ENCODE data around the gene CDH13.

Gene CDH13

DNA sequence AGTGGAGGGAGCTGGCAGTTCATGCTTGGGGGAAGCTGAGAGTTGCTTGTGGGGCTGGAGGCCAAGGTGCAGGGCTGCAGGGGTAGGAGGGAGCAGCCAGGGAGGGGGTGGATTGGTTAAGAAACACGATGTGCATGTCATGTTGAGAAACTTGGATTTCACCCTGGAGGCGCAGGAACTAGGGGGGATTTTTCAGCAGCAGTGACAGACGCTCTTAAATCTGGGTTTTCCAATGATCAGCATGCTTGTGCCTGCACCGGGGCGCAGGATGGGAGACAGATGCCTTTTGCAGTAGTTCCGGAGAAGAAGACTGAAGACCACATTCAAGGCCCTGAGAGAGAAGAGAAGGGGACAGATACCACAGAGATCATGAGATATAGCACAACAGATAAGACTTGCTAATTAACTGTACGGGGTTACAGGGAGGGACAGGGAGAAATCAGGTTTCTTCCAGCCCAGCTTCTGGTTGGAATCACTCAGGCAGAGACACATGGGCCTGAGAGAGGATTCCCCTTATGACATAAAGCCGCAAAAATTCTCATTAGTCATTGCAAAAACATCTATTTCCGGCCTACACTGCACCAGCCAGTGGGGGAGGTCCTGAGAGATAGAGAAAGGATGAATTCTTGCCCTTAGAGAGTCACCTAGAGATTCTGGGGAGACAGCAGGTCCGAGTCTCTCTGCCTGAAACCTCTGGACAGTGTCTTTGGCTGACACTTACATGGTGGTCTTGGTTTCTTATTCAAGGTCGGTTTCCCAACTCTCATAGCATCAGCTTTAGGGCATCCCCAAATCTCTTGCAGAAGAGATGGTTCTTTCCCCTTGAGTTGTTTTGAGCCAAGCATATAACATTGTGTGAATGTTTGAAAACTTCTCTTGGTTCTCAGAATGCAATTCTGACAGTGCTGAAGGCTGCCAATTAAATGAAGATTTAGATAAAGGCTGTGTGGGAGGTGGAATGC, 27.1 kb downstream of the CDH13 start:
- no peak for DNase-seq

DNA sequence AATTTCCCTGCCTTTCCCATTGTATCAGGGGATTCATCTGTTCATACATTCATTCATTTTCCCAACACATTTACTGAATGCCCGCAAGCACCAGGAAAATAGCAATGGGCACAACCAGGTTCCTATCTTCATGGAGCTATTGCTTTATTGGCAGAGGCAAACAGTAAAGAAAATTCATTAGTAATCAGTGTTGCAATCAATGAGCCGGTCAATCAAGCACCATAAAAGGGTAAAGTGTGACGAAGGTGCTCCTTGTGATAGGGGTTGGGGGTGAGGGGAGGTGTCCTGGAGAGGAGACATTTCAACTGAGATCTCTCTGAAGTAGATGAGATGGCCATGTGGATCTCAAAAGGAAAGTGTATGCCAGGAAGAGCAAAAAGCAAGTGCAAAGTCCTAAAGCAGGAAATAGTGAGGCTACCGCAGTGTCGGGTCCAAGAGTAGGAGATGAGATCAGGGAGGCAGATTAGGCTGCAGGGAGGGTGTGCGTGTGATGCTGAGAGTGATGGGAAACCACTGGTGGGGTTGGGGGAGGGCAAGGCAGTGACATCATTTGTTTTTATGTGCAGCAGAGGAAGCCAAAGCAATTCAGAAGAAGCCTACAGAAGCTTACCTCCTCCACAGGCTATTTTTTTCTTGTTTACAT, 28.4 kb downstream of the CDH13 start:
- DNase-seq, result no peak

GRCh38 chr16:82655720-82656490, 29.1 kb downstream of the CDH13 start:
- DNase-seq, result no peak

DNA sequence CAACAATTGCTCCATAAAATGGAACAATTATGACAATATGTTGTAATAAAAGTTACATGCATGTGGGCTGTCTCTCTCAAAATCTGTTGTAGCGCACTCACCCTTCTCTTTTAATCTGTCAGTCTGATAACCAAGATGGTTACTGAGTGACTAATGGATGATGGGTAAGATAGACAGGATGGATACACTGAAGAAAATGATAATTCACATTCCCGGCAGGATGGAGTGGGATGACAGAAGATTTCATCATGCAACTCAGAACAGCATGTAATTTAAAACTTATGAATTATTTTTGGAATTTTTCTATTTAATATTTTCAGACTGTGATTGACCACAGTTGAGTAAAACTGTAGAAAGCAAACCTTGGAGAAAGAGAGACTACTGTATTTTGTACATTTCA, 30.5 kb downstream of the CDH13 start:
- DNase-seq, result no peak

- no peak for DNase-seq
These were observed 31.0 kb downstream of the CDH13 start for GRCh38 chr16:82657786-82658185.

GRCh38 chr16:82658796-82659195, 32.0 kb downstream of the CDH13 start:
- DNase-seq, result no peak

GRCh38 chr16:82660075-82660645, 33.4 kb downstream of the CDH13 start:
- DNase-seq, result no peak

GRCh38 chr16:82660966-82661365, 34.2 kb downstream of the CDH13 start:
- no peak for DNase-seq

GRCh38 chr16:82664181-82664580, 37.4 kb downstream of the CDH13 start:
- DNase-seq, result no peak

- DNase-seq, result no peak
These were observed 38.3 kb downstream of the CDH13 start for GRCh38 chr16:82665025-82665424.

- no peak for DNase-seq
These were observed 40.7 kb downstream of the CDH13 start for GRCh38 chr16:82667437-82667836.

- no peak for DNase-seq
These were observed 41.3 kb downstream of the CDH13 start for GRCh38 chr16:82668094-82668493.

DNA sequence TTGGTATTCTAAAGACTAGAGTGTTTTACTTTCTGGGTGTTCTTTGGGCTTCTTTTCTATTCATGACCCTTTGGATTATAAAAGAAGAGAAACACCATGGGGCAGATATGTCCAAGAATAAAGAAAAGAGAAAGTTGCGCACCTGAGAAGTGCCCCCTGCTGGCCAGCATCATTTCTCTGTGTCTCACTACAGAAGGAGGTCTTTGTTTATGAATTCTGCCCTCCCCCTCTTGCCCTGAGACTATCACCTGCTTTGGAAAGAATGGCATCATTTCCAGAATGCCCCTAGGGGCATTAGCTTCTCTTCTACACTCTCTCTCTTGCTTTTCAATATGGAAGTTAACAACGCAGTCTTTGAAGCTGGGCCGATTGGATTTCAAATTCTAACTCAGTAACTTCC, 45.0 kb downstream of the CDH13 start:
- no peak for DNase-seq

- no peak for DNase-seq
These were observed 45.9 kb downstream of the CDH13 start for GRCh38 chr16:82672676-82673075.

DNA sequence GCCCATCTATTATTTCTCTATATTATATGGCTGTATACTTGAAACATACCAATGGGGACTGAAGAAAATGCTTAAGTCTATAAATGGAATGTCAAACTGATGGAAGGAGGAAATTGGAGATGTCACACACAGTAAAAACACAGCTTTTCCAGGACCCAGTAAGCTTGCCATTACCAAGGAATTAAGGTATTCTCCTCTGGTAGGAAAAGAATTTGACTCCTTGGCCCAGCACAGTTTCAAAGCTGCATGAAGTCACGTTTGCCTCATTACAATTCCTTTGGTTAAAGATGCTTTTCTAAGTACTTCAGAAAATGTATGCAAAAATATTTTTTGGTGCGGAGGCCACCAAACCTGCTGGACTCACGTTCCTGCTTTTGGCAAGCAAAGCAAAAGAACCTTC, 48.5 kb downstream of the CDH13 start:
- no peak for DNase-seq

GRCh38 chr16:82681592-82681991, 54.8 kb downstream of the CDH13 start:
- no peak for DNase-seq

- no peak for DNase-seq
These were observed 56.0 kb downstream of the CDH13 start for GRCh38 chr16:82682767-82683166.

DNA sequence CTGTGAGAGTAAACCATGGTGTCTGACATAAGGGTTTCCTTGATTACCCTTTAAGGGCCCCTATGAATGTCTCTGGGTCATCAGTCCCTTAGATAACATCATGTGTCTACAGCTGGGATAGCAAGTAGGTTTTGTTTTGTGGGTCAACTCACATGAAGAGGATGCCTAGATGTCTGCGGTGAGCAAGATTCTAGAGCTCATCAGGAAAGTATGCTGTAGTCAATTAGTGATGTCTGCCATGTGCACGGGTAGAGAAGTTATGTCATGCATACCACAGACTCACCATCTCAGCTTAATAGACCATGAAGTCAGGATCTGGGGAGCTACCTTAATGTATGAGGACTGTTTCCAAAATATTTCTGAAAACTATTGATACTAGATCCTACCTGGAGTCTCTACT, 57.5 kb downstream of the CDH13 start:
- no peak for DNase-seq

DNA sequence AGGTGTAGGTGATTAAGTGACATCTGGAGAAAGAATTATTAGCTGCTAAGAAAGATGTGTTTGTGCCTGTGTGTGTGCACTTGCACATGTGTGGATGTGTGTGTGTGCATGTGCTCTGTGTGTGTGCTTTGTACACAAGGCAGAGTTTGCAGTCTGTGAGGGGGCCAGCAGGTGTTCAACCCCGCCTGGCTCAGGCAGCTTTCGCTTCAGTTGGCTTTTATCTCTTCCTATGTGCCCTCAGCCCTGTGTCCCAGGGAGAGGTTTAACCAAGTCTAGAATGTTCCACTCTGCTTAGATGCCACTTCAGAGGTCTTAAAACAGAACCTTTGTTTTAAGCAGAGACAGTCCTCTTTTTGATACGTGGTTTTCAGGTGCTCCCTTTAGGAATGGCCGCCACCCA, 58.8 kb downstream of the CDH13 start:
- DNase-seq, result no peak

DNA sequence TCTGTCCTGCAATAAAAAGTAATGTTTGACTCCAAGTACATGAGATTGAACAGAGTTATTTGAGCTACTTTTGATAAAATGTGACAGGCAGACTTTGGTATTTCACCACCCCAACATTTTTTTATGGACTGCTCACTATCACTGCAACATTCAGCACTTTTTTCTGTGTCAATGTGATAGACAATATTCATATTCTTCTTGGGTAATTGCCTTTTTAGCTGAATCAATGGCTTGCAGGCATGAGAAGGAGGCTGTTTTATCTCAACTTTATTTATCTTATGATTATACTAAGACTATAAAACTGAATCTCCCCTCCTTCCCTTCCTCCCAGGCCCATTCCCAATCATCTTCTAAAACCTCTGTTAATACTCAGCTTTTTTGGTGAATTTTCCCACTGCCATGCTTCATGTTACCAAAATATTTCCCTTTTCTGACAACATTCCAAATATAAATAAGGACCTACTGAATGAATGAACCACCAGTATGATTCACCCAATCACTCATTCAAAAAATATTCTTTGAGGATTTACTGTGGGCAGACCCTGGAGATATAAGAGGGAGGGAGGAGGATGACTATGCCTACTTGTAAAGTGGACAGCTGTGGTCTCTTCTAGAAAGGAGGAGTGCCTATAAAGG, 67.6 kb downstream of the CDH13 start:
- DNase-seq, result no peak

GRCh38 chr16:82695806-82696205, 69.0 kb downstream of the CDH13 start:
- DNase-seq, result no peak

- no peak for DNase-seq
These were observed 72.5 kb downstream of the CDH13 start for GRCh38 chr16:82699260-82699659.

All from cerebellar nuclear complex (tissue), 1 donor.